ENCODE measurements around the gene TPK1. TPM values are rescaled to one million over a fixed set of nuclear protein-coding genes. Genes with fewer than 3 reads are reported as not detected.

TPK1 gene
- total RNA-seq, 1 donor from 2014 or later: 0.77 TPM

DNA sequence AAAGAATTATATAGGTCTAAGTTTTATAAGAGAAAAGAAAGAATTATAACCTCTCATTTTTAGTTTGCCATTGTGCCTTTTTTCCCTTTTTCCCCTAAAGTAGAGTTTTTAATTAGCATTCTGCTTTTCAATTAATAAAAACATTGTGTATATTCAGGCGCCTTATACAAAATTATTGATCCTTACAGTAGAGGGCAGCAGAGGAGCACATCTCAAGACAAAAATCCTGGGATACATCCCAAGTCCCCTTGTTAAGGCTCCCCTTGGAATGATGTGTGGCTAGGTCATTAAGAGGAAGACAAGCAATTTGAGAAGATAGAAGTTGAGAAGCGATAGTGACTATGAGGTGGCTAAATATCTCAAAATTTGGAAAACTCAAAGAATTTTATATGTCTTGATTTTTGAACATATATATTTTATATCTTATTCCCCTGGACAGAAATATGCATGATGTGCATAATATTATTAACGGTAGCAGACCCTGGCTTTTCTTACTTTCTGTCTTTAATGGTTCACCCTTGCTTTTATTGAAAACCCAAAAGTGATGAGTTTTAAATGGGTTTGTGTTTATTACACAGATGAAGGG lies 19.1 kb upstream of the TPK1 start:
- TF ChIP-seq, protein P1, sequence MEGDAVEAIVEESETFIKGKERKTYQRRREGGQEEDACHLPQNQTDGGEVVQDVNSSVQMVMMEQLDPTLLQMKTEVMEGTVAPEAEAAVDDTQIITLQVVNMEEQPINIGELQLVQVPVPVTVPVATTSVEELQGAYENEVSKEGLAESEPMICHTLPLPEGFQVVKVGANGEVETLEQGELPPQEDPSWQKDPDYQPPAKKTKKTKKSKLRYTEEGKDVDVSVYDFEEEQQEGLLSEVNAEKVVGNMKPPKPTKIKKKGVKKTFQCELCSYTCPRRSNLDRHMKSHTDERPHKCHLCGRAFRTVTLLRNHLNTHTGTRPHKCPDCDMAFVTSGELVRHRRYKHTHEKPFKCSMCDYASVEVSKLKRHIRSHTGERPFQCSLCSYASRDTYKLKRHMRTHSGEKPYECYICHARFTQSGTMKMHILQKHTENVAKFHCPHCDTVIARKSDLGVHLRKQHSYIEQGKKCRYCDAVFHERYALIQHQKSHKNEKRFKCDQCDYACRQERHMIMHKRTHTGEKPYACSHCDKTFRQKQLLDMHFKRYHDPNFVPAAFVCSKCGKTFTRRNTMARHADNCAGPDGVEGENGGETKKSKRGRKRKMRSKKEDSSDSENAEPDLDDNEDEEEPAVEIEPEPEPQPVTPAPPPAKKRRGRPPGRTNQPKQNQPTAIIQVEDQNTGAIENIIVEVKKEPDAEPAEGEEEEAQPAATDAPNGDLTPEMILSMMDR (IDR thresholded peaks at IDR 0.05; ENCODE audit: unreplicated experiment): peak; percentile 37
- Mint-ChIP-seq H3K4me1 (ENCODE audit: unreplicated experiment) (no peaks in the 10 kb centered on the region), H3K9me3 (ENCODE audit: unreplicated experiment) (no peaks in the 10 kb centered on the region), H3K27ac (ENCODE audit: unreplicated experiment) (no peak overlapping the region), H3K36me3 (ENCODE audit: low read depth, unreplicated experiment) (no peaks in the 10 kb centered on the region), H3K27me3 (ENCODE audit: unreplicated experiment) (no peaks in the 10 kb centered on the region), H3K4me3 (ENCODE audit: unreplicated experiment) (no peak overlapping the region)
- DNase-seq (ENCODE audit: low spot score): peak; percentile 6

DNA sequence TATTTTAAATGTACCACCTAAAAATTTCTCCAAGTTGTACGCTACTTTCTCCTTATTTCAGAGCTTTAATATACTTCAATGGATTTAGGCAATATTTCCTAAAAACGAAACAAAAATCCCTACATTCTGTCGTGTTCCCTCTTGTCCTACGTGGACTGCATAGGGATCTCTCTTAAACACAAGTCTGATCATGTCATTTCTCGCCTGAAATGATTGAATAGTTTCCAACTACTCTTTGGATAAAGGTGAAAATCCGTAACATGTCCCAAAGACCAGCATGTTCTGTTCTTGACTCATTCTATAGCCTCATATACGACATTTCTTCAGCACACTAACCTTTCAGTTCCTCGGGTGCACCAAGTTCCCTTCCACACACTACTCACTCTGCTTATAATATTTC lies 17.7 kb upstream of the TPK1 start:
- H3K27ac Mint-ChIP-seq (ENCODE audit: unreplicated experiment): no peak overlapping the region
- no peak overlapping the region for H3K4me3 Mint-ChIP-seq (ENCODE audit: unreplicated experiment)
- H3K36me3 Mint-ChIP-seq (ENCODE audit: low read depth, unreplicated experiment): no peaks in the 10 kb centered on the region
- H3K9me3 Mint-ChIP-seq (ENCODE audit: unreplicated experiment): no peaks in the 10 kb centered on the region
- no peaks in the 10 kb centered on the region for H3K27me3 Mint-ChIP-seq (ENCODE audit: unreplicated experiment)
- no peaks in the 10 kb centered on the region for H3K4me1 Mint-ChIP-seq (ENCODE audit: unreplicated experiment)
- no peak for DNase-seq (ENCODE audit: low spot score)
- TF ChIP-seq, protein P1 (IDR thresholded peaks at IDR 0.05; ENCODE audit: unreplicated experiment): no peak

DNA sequence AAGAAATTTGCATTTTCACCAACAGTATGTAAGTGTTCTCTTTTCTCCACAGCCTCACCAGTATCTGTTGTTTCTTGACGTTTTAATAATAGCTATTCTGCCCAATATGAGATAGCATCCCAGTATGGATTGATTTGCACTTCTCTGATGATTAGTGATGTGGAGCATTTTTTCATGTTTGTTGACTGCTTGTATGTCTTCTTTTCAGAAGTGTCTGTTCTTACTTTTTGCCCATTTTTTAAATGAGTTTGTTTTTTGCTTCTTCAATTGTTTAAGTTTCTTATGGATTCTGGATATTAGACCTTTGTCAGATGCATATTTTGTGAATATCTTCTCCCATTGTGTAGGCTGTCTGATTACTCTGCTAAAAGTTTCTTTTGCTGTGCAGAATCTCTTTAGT lies 12.2 kb upstream of the TPK1 start:
- no peaks in the 10 kb centered on the region for H3K27me3 Mint-ChIP-seq (ENCODE audit: unreplicated experiment)
- no peak for DNase-seq (ENCODE audit: low spot score)
- H3K4me3 Mint-ChIP-seq (ENCODE audit: unreplicated experiment): no peak overlapping the region
- H3K27ac Mint-ChIP-seq (ENCODE audit: unreplicated experiment): no peak overlapping the region
- no peaks in the 10 kb centered on the region for H3K36me3 Mint-ChIP-seq (ENCODE audit: low read depth, unreplicated experiment)
- H3K9me3 Mint-ChIP-seq (ENCODE audit: unreplicated experiment): no peaks in the 10 kb centered on the region
- H3K4me1 Mint-ChIP-seq (ENCODE audit: unreplicated experiment): no peaks in the 10 kb centered on the region
- TF ChIP-seq, protein P1 (IDR thresholded peaks at IDR 0.05; ENCODE audit: unreplicated experiment): no peak

DNA sequence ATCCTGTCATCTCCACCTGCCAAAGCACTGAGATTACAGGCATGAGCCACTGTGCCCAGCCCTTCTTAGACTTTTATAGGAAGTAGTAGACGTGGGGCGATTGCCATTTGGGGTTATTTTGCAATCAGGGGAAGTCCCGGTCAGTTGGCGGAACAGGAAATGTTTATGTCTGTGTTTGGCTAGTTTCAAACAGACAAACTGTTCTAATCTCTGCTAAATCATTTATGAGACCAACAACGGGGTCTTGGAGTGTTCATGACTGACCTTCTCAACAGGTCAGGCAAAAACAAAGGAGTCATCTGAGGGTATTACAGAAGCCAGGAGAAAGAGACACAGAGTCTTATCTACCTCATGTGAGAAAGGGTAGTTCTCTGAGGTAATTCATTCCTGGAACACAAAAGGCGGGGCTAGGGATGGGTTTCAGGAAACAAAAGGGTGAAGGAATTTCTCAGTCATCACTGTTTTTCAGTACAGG lies 6.6 kb upstream of the TPK1 start:
- H3K4me3 Mint-ChIP-seq (ENCODE audit: unreplicated experiment): no peak overlapping the region
- TF ChIP-seq, protein P1 (IDR thresholded peaks at IDR 0.05; ENCODE audit: unreplicated experiment): no peak
- peaks cover 6% of the 10 kb centered on the region for H3K4me1 Mint-ChIP-seq (ENCODE audit: unreplicated experiment)
- H3K36me3 Mint-ChIP-seq (ENCODE audit: low read depth, unreplicated experiment): no peaks in the 10 kb centered on the region
- H3K27me3 Mint-ChIP-seq (ENCODE audit: unreplicated experiment): no peaks in the 10 kb centered on the region
- H3K9me3 Mint-ChIP-seq (ENCODE audit: unreplicated experiment): peaks cover 4% of the 10 kb centered on the region
- DNase-seq (ENCODE audit: low spot score): no peak
- peak overlapping the region; percentile 85 for H3K27ac Mint-ChIP-seq (ENCODE audit: unreplicated experiment)

DNA sequence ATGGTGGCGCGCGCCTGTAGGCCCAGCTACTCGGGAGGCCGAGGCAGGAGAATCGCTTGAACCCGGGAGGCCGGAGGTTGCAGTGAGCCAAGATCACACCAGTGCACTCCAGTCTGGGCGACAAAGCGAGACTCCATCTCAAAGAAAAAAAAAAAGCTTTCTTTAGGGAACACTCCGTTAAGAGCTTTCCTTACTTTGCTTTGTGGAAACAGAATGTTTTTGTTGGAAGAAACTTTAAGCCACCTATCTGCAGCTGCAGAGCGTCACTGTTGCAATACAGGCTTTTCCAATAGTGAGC lies 641 bp upstream of the TPK1 start:
- peaks cover 11% of the 10 kb centered on the region for H3K4me1 Mint-ChIP-seq (ENCODE audit: unreplicated experiment)
- peak overlapping the region; percentile 88 for H3K4me3 Mint-ChIP-seq (ENCODE audit: unreplicated experiment)
- no peak for DNase-seq (ENCODE audit: low spot score)
- TF ChIP-seq, protein P1 (IDR thresholded peaks at IDR 0.05; ENCODE audit: unreplicated experiment): no peak
- H3K9me3 Mint-ChIP-seq (ENCODE audit: unreplicated experiment): peaks cover 4% of the 10 kb centered on the region
- no peaks in the 10 kb centered on the region for H3K36me3 Mint-ChIP-seq (ENCODE audit: low read depth, unreplicated experiment)
- no peak overlapping the region for H3K27ac Mint-ChIP-seq (ENCODE audit: unreplicated experiment)
- peaks cover 5% of the 10 kb centered on the region for H3K27me3 Mint-ChIP-seq (ENCODE audit: unreplicated experiment)
